HEK293 (cell line): ENCODE measurements around the gene RNF151.

Experiments used
- CTCF ChIA-PET: fragments of 350-600 bp; formaldehyde crosslinking; extraction: SDS; loops from one replicate; lab custom pipeline; 2021; ENCODE audit warnings: antibody characterized with exemption; lab: Yijun Ruan, JAX
- POLR2A ChIA-PET: fragments of 300-600 bp; formaldehyde crosslinking; extraction: SDS; loops from one replicate; lab custom pipeline; 2020; ENCODE audit warnings: antibody characterized with exemption, inconsistent platforms; lab: Yijun Ruan, JAX
- H3K27ac ChIP-seq: fragments of 200-500 bp; sonication (Bioruptor generic); 2 replicates; pipeline ENCODE4 v1.5.1; 2014; ENCODE audit warnings: low read depth, low read length, control low read depth, inconsistent platforms; ENCODE audit errors: extremely low read depth
- H3K36me3 ChIP-seq, 2 experiments: fragments of 200-500 bp in 1 of 2; sonication (Bioruptor generic) in 1 of 2; 1 replicate in 1 of 2; 2 replicates in 1 of 2; pipeline ENCODE4 v1.5.1; 2014 to 2017; ENCODE audit warnings: inconsistent platforms in 2 of 2, low read length in 2 of 2; ENCODE audit not compliant: control insufficient read depth in 2 of 2, insufficient read depth in 1 of 2
- H3K4me1 ChIP-seq: fragments of 200-500 bp; sonication (Bioruptor generic); 2 replicates; pipeline ENCODE4 v1.5.1; 2014; ENCODE audit warnings: mild to moderate bottlenecking, low read length, inconsistent platforms; ENCODE audit not compliant: control insufficient read depth, insufficient read depth
- H3K4me3 ChIP-seq: 2 replicates; pipeline ENCODE4 v1.5.1; 2011; ENCODE audit warnings: low read depth, mild to moderate bottlenecking, control low read depth, low read length, moderate library complexity
- H3K9me3 ChIP-seq: fragments of 200-500 bp; sonication (Bioruptor generic); 2 replicates; pipeline ENCODE4 v1.5.1; 2014; ENCODE audit warnings: low read depth, low read length, inconsistent platforms; ENCODE audit not compliant: control insufficient read depth, insufficient read depth
- EGR2 ChIP-seq: fragments of 450-650 bp; formaldehyde crosslinking; IDR thresholded peaks from 2 replicates; pipeline ENCODE4 v1.5.1; 2016; ENCODE audit warnings: low read depth, missing biosample characterization, missing genetic modification characterization
- KLF16 ChIP-seq: fragments of 450-650 bp; formaldehyde crosslinking; IDR thresholded peaks from 2 replicates; pipeline ENCODE4 v1.5.1; 2017; ENCODE audit warnings: missing biosample characterization, missing genetic modification characterization
- KLF9 ChIP-seq: fragments of 450-650 bp; formaldehyde crosslinking; IDR thresholded peaks from 2 replicates; pipeline ENCODE4 v1.5.1; 2016; ENCODE audit warnings: missing biosample characterization, missing genetic modification characterization, low read depth
- PATZ1 ChIP-seq: fragments of 450-650 bp; formaldehyde crosslinking; IDR thresholded peaks from 2 replicates; pipeline ENCODE4 v1.5.1; 2016; ENCODE audit warnings: missing biosample characterization, missing genetic modification characterization
- PRDM1 ChIP-seq: fragments of 450-650 bp; formaldehyde crosslinking; IDR thresholded peaks from 2 replicates; pipeline ENCODE4; 2016; ENCODE audit warnings: missing biosample characterization, missing genetic modification characterization
- SETDB1 ChIP-seq: IDR thresholded peaks from one replicate; pipeline ENCODE4 v1.6.1; 2017; ENCODE audit warnings: mild to moderate bottlenecking, low read length, moderate library complexity, mixed read lengths; ENCODE audit not compliant: insufficient read length
- TCF7L2 ChIP-seq: IDR thresholded peaks from 2 replicates; pipeline ENCODE4 v1.6.1; 2011; ENCODE audit warnings: low read depth, mild to moderate bottlenecking, inconsistent platforms, low read length, moderate library complexity, borderline replicate concordance
- ZBTB26 ChIP-seq: fragments of 450-650 bp; formaldehyde crosslinking; optimal IDR thresholded peaks from 2 replicates; pipeline ENCODE3; 2016; ENCODE audit warnings: missing biosample characterization, mild to moderate bottlenecking, missing genetic modification characterization
- ZBTB8A ChIP-seq: fragments of 450-650 bp; formaldehyde crosslinking; IDR thresholded peaks from 2 replicates; pipeline ENCODE4 v1.5.1; 2016; ENCODE audit warnings: missing biosample characterization, missing genetic modification characterization
- ZEB2 ChIP-seq: fragments of 450-650 bp; formaldehyde crosslinking; IDR thresholded peaks from 2 replicates; pipeline ENCODE4 v1.5.1; 2016; ENCODE audit warnings: missing biosample characterization, missing genetic modification characterization
- ZFHX2 ChIP-seq: fragments of 450-650 bp; formaldehyde crosslinking; conservative IDR thresholded peaks from 2 replicates; pipeline ENCODE4 v1.5.1; 2016; ENCODE audit warnings: missing biosample characterization, missing genetic modification characterization
- ZNF114 ChIP-seq: fragments of 450-650 bp; formaldehyde crosslinking; IDR thresholded peaks from 2 replicates; pipeline ENCODE4 v1.5.0; 2017; ENCODE audit warnings: missing biosample characterization, missing genetic modification characterization
- ZNF132 ChIP-seq: fragments of 450-650 bp; formaldehyde crosslinking; IDR thresholded peaks from 2 replicates; pipeline ENCODE4 v1.5.1; 2017; ENCODE audit warnings: missing biosample characterization, missing genetic modification characterization, borderline replicate concordance
- ZNF148 ChIP-seq: fragments of 450-650 bp; formaldehyde crosslinking; IDR thresholded peaks from 2 replicates; pipeline ENCODE4 v1.5.0; 2017; ENCODE audit warnings: missing biosample characterization, missing genetic modification characterization, borderline replicate concordance
- ZNF184 ChIP-seq: fragments of 450-650 bp; IDR thresholded peaks from 2 replicates; pipeline ENCODE4 v1.5.1; 2018; ENCODE audit warnings: missing biosample characterization, mild to moderate bottlenecking, missing genetic modification characterization
- ZNF2 ChIP-seq: fragments of 450-650 bp; formaldehyde crosslinking; IDR thresholded peaks from 2 replicates; pipeline ENCODE4 v1.5.1; 2016; ENCODE audit warnings: missing biosample characterization, missing genetic modification characterization
- ZNF221 ChIP-seq: fragments of 450-650 bp; formaldehyde crosslinking; IDR thresholded peaks from 2 replicates; pipeline ENCODE4 v1.5.1; 2017; ENCODE audit warnings: missing biosample characterization, missing genetic modification characterization, borderline replicate concordance
- ZNF335 ChIP-seq: fragments of 450-650 bp; formaldehyde crosslinking; conservative IDR thresholded peaks from 2 replicates; pipeline ENCODE4 v1.5.1; 2016; ENCODE audit warnings: missing biosample characterization, missing genetic modification characterization
- ZNF354C ChIP-seq: fragments of 450-650 bp; formaldehyde crosslinking; IDR thresholded peaks from 2 replicates; pipeline ENCODE4 v1.5.1; 2016; ENCODE audit warnings: missing biosample characterization, missing genetic modification characterization, low read depth, borderline replicate concordance
- ZNF398 ChIP-seq: fragments of 450-650 bp; formaldehyde crosslinking; IDR thresholded peaks from 2 replicates; pipeline ENCODE4 v1.5.1; 2017; ENCODE audit warnings: missing biosample characterization, missing genetic modification characterization
- ZNF610 ChIP-seq: fragments of 450-650 bp; formaldehyde crosslinking; IDR thresholded peaks from 2 replicates; pipeline ENCODE4 v1.5.1; 2016; ENCODE audit warnings: missing biosample characterization, missing genetic modification characterization, borderline replicate concordance
- ZNF629 ChIP-seq: fragments of 450-650 bp; formaldehyde crosslinking; IDR thresholded peaks from 2 replicates; pipeline ENCODE4 v1.5.1; 2017; ENCODE audit warnings: missing biosample characterization, missing genetic modification characterization
- ZNF645 ChIP-seq: fragments of 450-650 bp; formaldehyde crosslinking; IDR thresholded peaks from 2 replicates; pipeline ENCODE4; 2016; ENCODE audit warnings: missing biosample characterization, missing genetic modification characterization
- ZNF658 ChIP-seq: fragments of 450-650 bp; formaldehyde crosslinking; IDR thresholded peaks from 2 replicates; pipeline ENCODE4; 2016; ENCODE audit warnings: missing biosample characterization, missing genetic modification characterization
- ZNF660 ChIP-seq: fragments of 450-650 bp; IDR thresholded peaks from 2 replicates; pipeline ENCODE4 v1.5.1; 2018; ENCODE audit warnings: missing biosample characterization, mild to moderate bottlenecking, missing genetic modification characterization
- ZNF677 ChIP-seq: fragments of 450-650 bp; IDR thresholded peaks from 2 replicates; pipeline ENCODE4 v1.5.0; 2018; ENCODE audit warnings: missing biosample characterization, mild to moderate bottlenecking, missing genetic modification characterization, moderate library complexity
- ZXDB ChIP-seq: fragments of 450-650 bp; formaldehyde crosslinking; IDR thresholded peaks from 2 replicates; pipeline ENCODE4 v1.5.1; 2016; ENCODE audit warnings: missing biosample characterization, missing genetic modification characterization

The RNF151 gene

GRCh38 chr16:1929105-1929504 is 37.6 kb upstream of the RNF151 start (continued):
- TF ChIP-seq ZNF335: peak; percentile 99
- no peak for TF ChIP-seq ZNF132 (tag by site-specific recombination)
- TF ChIP-seq ZNF658 (tag by site-specific recombination): no peak
- TF ChIP-seq TCF7L2: no peak
- TF ChIP-seq EGR2: peak; percentile 83
- TF ChIP-seq SETDB1: no peak

- ChIA-PET POLR2A (interaction anchor here (0.9 to 2.2 kb wide), 4 partner anchors 11 to 226 kb away, joined by 3 to 13 read pairs (median 4); partner anchors contain the start of genes RPS2 and TRAF7), CTCF (interaction anchor here (0.5 to 5.7 kb wide), 24 partner anchors 9 to 1312 kb away, joined by 3 to 57 read pairs (median 4); partner anchors contain the start of gene NDUFB10)
- no peaks in the 10 kb centered on the region for H3K36me3 ChIP-seq
- H3K4me1 ChIP-seq: no peaks in the 10 kb centered on the region
- H3K27ac ChIP-seq: peak overlapping the region; percentile 16; the same call in 1 of the 2 replicates
- peak overlapping the region; percentile 44 for H3K4me3 ChIP-seq
- H3K9me3 ChIP-seq: no peaks in the 10 kb centered on the region
- TF ChIP-seq ZXDB (tag by site-specific recombination): 0 out of 2 replicates have a peak, but pooled peaks have one; percentile 18
- TF ChIP-seq ZEB2 (tag by site-specific recombination): no peak
- TF ChIP-seq KLF9 (tag by site-specific recombination): peak; percentile 79
- TF ChIP-seq ZNF677: 0 out of 2 replicates have a peak, but pooled peaks have one; percentile 31
- TF ChIP-seq ZNF114 (tag by site-specific recombination): no peak
- peak; percentile 53; the same call in 1 of the 2 replicates for TF ChIP-seq ZNF2 (tag by site-specific recombination)
- TF ChIP-seq PRDM1 (tag by site-specific recombination): no peak
- no peak for TF ChIP-seq ZNF629 (tag by site-specific recombination)
- TF ChIP-seq ZFHX2 (tag by site-specific recombination): peak; percentile 39; the same call in 1 of the 2 replicates
- no peak for TF ChIP-seq ZNF221
- TF ChIP-seq ZNF398 (tag by site-specific recombination): 0 out of 2 replicates have a peak, but pooled peaks have one; percentile 8
- peak; percentile 70; the same call in 1 of the 2 replicates for TF ChIP-seq ZNF660 (tag by site-specific recombination)
- peak; percentile 60; the same call in 1 of the 2 replicates for TF ChIP-seq PATZ1 (tag by site-specific recombination)
- TF ChIP-seq ZNF184: peak; percentile 48; the same call in 1 of the 2 replicates
- peak; percentile 56 for TF ChIP-seq ZBTB26
- no peak for TF ChIP-seq ZNF148 (tag by site-specific recombination)
- no peak for TF ChIP-seq ZNF610
- TF ChIP-seq ZNF354C (tag by site-specific recombination): no peak
- TF ChIP-seq KLF16: 0 out of 2 replicates have a peak, but pooled peaks have one; percentile 30
- TF ChIP-seq ZBTB8A (tag by site-specific recombination): peak; percentile 36; the same call in 1 of the 2 replicates
- no peak for TF ChIP-seq ZNF645 (tag by site-specific recombination)
Measured at GRCh38 chr16:1929578-1930337, 36.9 kb upstream of the RNF151 start.
